Measurements from ENCODE around the gene MRGPRG. TPM values are rescaled to one million over a fixed set of nuclear protein-coding genes. Genes with fewer than 3 reads are reported as not detected.

MRGPRG gene
- total and polyA plus RNA-seq, 7 experiments from 2014 or later: not detected

DNA sequence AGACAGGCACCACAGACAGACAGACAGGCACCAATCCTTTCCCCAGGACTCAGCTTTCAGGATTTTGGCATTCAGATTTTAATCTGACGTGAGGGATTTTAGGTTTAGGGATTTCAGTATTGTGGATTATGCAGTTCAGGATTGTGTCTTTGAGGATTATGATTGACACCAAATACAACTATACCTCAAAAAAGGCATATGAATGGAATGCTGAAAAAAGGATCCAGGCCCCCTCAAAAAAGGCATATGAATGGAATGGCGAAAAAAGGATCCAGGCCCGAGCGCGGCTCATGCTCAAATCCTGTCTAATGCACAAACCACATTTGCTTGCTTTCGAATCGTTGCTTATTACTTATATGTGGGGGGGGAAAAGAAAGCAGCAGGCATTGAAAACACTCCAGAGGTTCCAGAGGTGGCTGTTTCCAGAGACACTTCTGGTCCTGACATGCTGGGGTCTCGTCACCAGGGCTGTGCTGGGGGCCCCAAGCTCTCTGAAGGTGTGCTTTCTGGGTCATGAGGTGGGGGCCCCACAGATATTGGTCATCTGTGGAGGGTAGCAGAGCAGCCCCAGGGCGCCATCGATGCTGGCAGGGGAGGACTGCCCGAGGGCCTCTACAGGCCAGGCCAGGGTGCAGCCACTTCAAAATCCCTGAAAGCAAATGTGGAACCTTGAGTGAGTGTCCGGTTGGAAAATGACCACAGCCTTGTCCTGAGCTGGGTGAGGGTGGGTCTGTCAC lies 36.7 kb downstream of the MRGPRG start:
- H3K36me3 ChIP-seq (ENCODE audit: control insufficient read depth in 2 of 3, insufficient read depth in 3 of 3, low read length in 3 of 3): no peaks in the 10 kb centered on the region
- H3K4me3 ChIP-seq (ENCODE audit: low read length): no peak overlapping the region
- ATAC-seq (no peak), DNase-seq (no peak)
- no peaks in the 10 kb centered on the region for H3K36me3 Mint-ChIP-seq
- H3K4me3 Mint-ChIP-seq: no peak overlapping the region
- H3K9me3 ChIP-seq (ENCODE audit: control insufficient read depth in 2 of 3, low read length in 3 of 3): peaks cover 0 to 3% (median 0%) of the 10 kb centered on the region in 3 experiments
- ChIA-PET CTCF (no interaction called here), POLR2A (no interaction called here)
- no peak overlapping the region for H3K27ac Mint-ChIP-seq
- H3K27me3 Mint-ChIP-seq: peaks cover 0 to 9% (median 0%) of the 10 kb centered on the region in 5 donors
- H3K4me1 Mint-ChIP-seq: no peaks in the 10 kb centered on the region
- H3K27me3 ChIP-seq (ENCODE audit: control insufficient read depth in 2 of 2, insufficient read depth in 2 of 2, low read length in 2 of 2): no peaks in the 10 kb centered on the region
- peaks cover 0 to 6% (median 4%) of the 10 kb centered on the region in 11 donors for H3K9me3 Mint-ChIP-seq
- intact Hi-C loops (cut with micrococcal nuclease): no loop called here
- no peaks in the 10 kb centered on the region for H3K4me1 ChIP-seq (ENCODE audit: control insufficient read depth in 2 of 2, insufficient read depth in 2 of 2, low read length in 2 of 2)
- no peak overlapping the region for H3K27ac ChIP-seq (ENCODE audit: low read depth, low read length)

- H3K4me1 ChIP-seq (ENCODE audit: control insufficient read depth in 2 of 2, insufficient read depth in 2 of 2, low read length in 2 of 2): no peaks in the 10 kb centered on the region
- ATAC-seq (no peak), DNase-seq (no peak)
- intact Hi-C loops (cut with micrococcal nuclease): no loop called here
- no peaks in the 10 kb centered on the region for H3K4me1 Mint-ChIP-seq
- H3K36me3 Mint-ChIP-seq: peaks cover 0 to 1% (median 0%) of the 10 kb centered on the region in 5 donors
- H3K27me3 ChIP-seq (ENCODE audit: control insufficient read depth in 2 of 2, insufficient read depth in 2 of 2, low read length in 2 of 2): no peaks in the 10 kb centered on the region
- no peaks in the 10 kb centered on the region for H3K36me3 ChIP-seq (ENCODE audit: control insufficient read depth in 2 of 3, insufficient read depth in 3 of 3, low read length in 3 of 3)
- peaks cover 0 to 5% (median 0%) of the 10 kb centered on the region in 3 experiments for H3K9me3 ChIP-seq (ENCODE audit: control insufficient read depth in 2 of 3, low read length in 3 of 3)
- POLR2A ChIA-PET: no interaction called here
- H3K27me3 Mint-ChIP-seq: peaks cover 0 to 15% (median 2%) of the 10 kb centered on the region in 5 donors
- H3K4me3 ChIP-seq (ENCODE audit: low read length): no peak overlapping the region
- CTCF ChIA-PET: no interaction called here
- H3K27ac ChIP-seq (ENCODE audit: low read depth, low read length): no peak overlapping the region
- no peak overlapping the region for H3K4me3 Mint-ChIP-seq
- H3K9me3 Mint-ChIP-seq: peaks cover 2 to 16% (median 8%) of the 10 kb centered on the region in 11 donors
- no peak overlapping the region for H3K27ac Mint-ChIP-seq
These were observed 37.7 kb downstream of the MRGPRG start for GRCh38 chr11:3180869-3181268.

DNA sequence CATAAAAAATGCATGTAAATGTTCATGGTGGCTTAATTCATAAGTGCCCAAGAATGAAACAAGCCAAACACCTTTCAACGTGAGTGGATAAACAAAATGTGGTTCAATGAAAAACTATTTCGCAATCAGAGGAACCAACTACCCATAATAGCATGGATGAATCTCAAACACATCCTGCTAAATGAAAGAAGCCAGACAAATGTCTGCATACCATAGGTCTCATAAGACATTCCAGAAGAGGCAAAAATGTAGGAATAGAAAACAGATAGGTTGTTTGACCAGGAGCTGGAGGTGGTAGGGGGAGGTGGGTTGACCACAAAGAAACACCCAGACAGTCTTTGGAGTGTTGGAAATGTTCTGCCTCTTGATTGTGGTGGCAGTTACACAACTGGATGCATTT lies 40.3 kb downstream of the MRGPRG start:
- Histone ChIP-seq H3K4me3 (ENCODE audit: low read length) (no peak overlapping the region), H3K9me3 (ENCODE audit: control insufficient read depth in 2 of 3, low read length in 3 of 3) (peaks cover 0 to 5% (median 0%) of the 10 kb centered on the region in 3 experiments), H3K27me3 (ENCODE audit: control insufficient read depth in 2 of 2, insufficient read depth in 2 of 2, low read length in 2 of 2) (no peaks in the 10 kb centered on the region), H3K27ac (ENCODE audit: low read depth, low read length) (no peak overlapping the region), H3K36me3 (ENCODE audit: control insufficient read depth in 2 of 3, insufficient read depth in 3 of 3, low read length in 3 of 3) (no peaks in the 10 kb centered on the region), H3K4me1 (ENCODE audit: control insufficient read depth in 2 of 2, insufficient read depth in 2 of 2, low read length in 2 of 2) (no peaks in the 10 kb centered on the region)
- Mint-ChIP-seq H3K27ac (no peak overlapping the region), H3K27me3 (peaks cover 0 to 21% (median 7%) of the 10 kb centered on the region in 5 donors), H3K4me3 (no peak overlapping the region), H3K4me1 (no peaks in the 10 kb centered on the region), H3K36me3 (peaks cover 0 to 6% (median 0%) of the 10 kb centered on the region in 5 donors), H3K9me3 (peaks cover 7 to 21% (median 12%) of the 10 kb centered on the region in 11 donors)
- DNase-seq (no peak), ATAC-seq (no peak)
- intact Hi-C loops (cut with micrococcal nuclease): no loop called here
- ChIA-PET POLR2A (no interaction called here), CTCF (no interaction called here)

- Histone ChIP-seq H3K4me1 (ENCODE audit: control insufficient read depth in 2 of 2, insufficient read depth in 2 of 2, low read length in 2 of 2) (no peaks in the 10 kb centered on the region), H3K36me3 (ENCODE audit: control insufficient read depth in 2 of 3, insufficient read depth in 3 of 3, low read length in 3 of 3) (no peaks in the 10 kb centered on the region), H3K9me3 (ENCODE audit: control insufficient read depth in 2 of 3, low read length in 3 of 3) (peaks cover 0 to 5% (median 0%) of the 10 kb centered on the region in 3 experiments), H3K4me3 (ENCODE audit: low read length) (no peak overlapping the region), H3K27me3 (ENCODE audit: control insufficient read depth in 2 of 2, insufficient read depth in 2 of 2, low read length in 2 of 2) (no peaks in the 10 kb centered on the region), H3K27ac (ENCODE audit: low read depth, low read length) (no peak overlapping the region)
- intact Hi-C loops (cut with micrococcal nuclease): no loop called here
- Mint-ChIP-seq H3K27me3 (peaks cover 0 to 21% (median 7%) of the 10 kb centered on the region in 5 donors), H3K36me3 (peaks cover 0 to 6% (median 0%) of the 10 kb centered on the region in 5 donors), H3K27ac (no peak overlapping the region), H3K4me3 (no peak overlapping the region), H3K9me3 (peaks cover 7 to 21% (median 12%) of the 10 kb centered on the region in 11 donors), H3K4me1 (no peaks in the 10 kb centered on the region)
- DNase-seq (no peak), ATAC-seq (no peak)
- POLR2A ChIA-PET: no interaction called here
- CTCF ChIA-PET: no interaction called here
These were observed 40.7 kb downstream of the MRGPRG start for GRCh38 chr11:3177931-3178330.

DNA sequence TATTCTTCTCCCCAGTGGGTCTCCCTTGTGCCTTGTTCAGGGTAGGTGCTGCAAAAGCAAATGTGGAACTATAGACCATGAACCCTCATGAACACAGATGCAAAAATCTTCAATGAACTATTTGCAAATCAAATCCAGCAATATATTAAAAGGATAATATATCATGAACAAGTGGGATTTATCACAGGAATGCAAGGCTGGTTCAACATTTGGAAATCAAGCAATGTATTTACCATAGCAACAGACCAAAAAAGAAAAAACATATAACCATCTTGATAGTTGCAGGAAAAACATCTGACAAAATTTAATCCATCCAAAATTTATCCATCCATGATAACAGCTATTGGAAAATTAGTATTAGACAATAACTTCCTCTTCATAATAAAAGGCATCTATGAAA lies 42.1 kb downstream of the MRGPRG start:
- DNase-seq: no peak
- Mint-ChIP-seq H3K36me3 (peaks cover 0 to 6% (median 0%) of the 10 kb centered on the region in 5 donors), H3K27me3 (peaks cover 0 to 26% (median 7%) of the 10 kb centered on the region in 5 donors), H3K4me3 (no peak overlapping the region), H3K9me3 (peaks cover 7 to 21% (median 12%) of the 10 kb centered on the region in 11 donors), H3K27ac (no peak overlapping the region), H3K4me1 (peaks cover 0 to 9% (median 3%) of the 10 kb centered on the region in 7 donors)
- intact Hi-C loops (cut with micrococcal nuclease): no loop called here
- POLR2A ChIA-PET: no interaction called here
- H3K36me3 ChIP-seq (ENCODE audit: control insufficient read depth in 2 of 3, insufficient read depth in 3 of 3, low read length in 3 of 3): no peaks in the 10 kb centered on the region
- CTCF ChIA-PET: no interaction called here
- H3K27ac ChIP-seq (ENCODE audit: low read depth, low read length): no peak overlapping the region
- H3K4me1 ChIP-seq (ENCODE audit: control insufficient read depth in 2 of 2, insufficient read depth in 2 of 2, low read length in 2 of 2): no peaks in the 10 kb centered on the region
- H3K4me3 ChIP-seq (ENCODE audit: low read length): no peak overlapping the region
- no peaks in the 10 kb centered on the region for H3K27me3 ChIP-seq (ENCODE audit: control insufficient read depth in 2 of 2, insufficient read depth in 2 of 2, low read length in 2 of 2)
- peaks cover 0 to 5% (median 0%) of the 10 kb centered on the region in 3 experiments for H3K9me3 ChIP-seq (ENCODE audit: control insufficient read depth in 2 of 3, low read length in 3 of 3)
- ATAC-seq: no peak

GRCh38 chr11:3175194-3175593 lies 43.4 kb downstream of the MRGPRG start:
- peaks cover 0 to 28% (median 7%) of the 10 kb centered on the region in 5 donors for H3K27me3 Mint-ChIP-seq
- no peak for DNase-seq
- CTCF ChIA-PET: no interaction called here

DNA sequence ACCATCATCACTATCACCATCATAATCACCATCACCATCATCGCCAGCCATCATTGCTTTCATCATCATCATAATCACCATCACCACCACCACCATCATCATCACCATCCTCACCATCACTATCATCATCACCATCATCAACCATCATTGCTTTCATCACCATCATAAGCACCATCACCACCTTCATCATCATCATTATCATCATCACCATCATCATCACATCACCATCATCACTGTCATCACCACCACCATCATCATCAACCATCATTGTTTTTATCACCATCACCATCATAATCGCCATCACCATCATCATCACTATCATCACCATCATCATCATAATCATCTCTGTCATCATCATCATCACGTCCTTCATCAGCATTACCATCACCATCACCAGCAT lies 44.2 kb downstream of the MRGPRG start:
- Mint-ChIP-seq H3K36me3 (peaks cover 0 to 6% (median 0%) of the 10 kb centered on the region in 5 donors), H3K27me3 (peaks cover 0 to 33% (median 12%) of the 10 kb centered on the region in 5 donors), H3K9me3 (peaks cover 7 to 21% (median 12%) of the 10 kb centered on the region in 11 donors), H3K4me3 (no peak overlapping the region), H3K4me1 (peaks cover 4 to 27% (median 12%) of the 10 kb centered on the region in 7 donors), H3K27ac (no peak overlapping the region)
- CTCF ChIA-PET: no interaction called here
- Histone ChIP-seq H3K9me3 (ENCODE audit: control insufficient read depth in 2 of 3, low read length in 3 of 3) (peaks cover 0 to 5% (median 0%) of the 10 kb centered on the region in 3 experiments), H3K27ac (ENCODE audit: low read depth, low read length) (no peak overlapping the region), H3K4me1 (ENCODE audit: control insufficient read depth in 2 of 2, insufficient read depth in 2 of 2, low read length in 2 of 2) (peaks cover 0 to 10% of the 10 kb centered on the region in 2 donors), H3K27me3 (ENCODE audit: control insufficient read depth in 2 of 2, insufficient read depth in 2 of 2, low read length in 2 of 2) (no peaks in the 10 kb centered on the region), H3K4me3 (ENCODE audit: low read length) (no peak overlapping the region), H3K36me3 (ENCODE audit: control insufficient read depth in 2 of 3, insufficient read depth in 3 of 3, low read length in 3 of 3) (no peaks in the 10 kb centered on the region)
- no peak for DNase-seq
- no peak for ATAC-seq
- POLR2A ChIA-PET: no interaction called here
- intact Hi-C loops (cut with micrococcal nuclease): no loop called here

More at GRCh38 chr11:3175194-3175593, 43.4 kb downstream of the MRGPRG start:
- H3K4me1 Mint-ChIP-seq: peaks cover 0 to 20% (median 6%) of the 10 kb centered on the region in 7 donors
- Histone ChIP-seq H3K4me1 (ENCODE audit: control insufficient read depth in 2 of 2, insufficient read depth in 2 of 2, low read length in 2 of 2) (peaks cover 0 to 2% of the 10 kb centered on the region in 2 donors), H3K9me3 (ENCODE audit: control insufficient read depth in 2 of 3, low read length in 3 of 3) (peaks cover 0 to 5% (median 0%) of the 10 kb centered on the region in 3 experiments), H3K27ac (ENCODE audit: low read depth, low read length) (no peak overlapping the region), H3K36me3 (ENCODE audit: control insufficient read depth in 2 of 3, insufficient read depth in 3 of 3, low read length in 3 of 3) (no peaks in the 10 kb centered on the region), H3K27me3 (ENCODE audit: control insufficient read depth in 2 of 2, insufficient read depth in 2 of 2, low read length in 2 of 2) (no peaks in the 10 kb centered on the region), H3K4me3 (ENCODE audit: low read length) (no peak overlapping the region)
- H3K27ac Mint-ChIP-seq: no peak overlapping the region
- peaks cover 7 to 21% (median 12%) of the 10 kb centered on the region in 11 donors for H3K9me3 Mint-ChIP-seq
- POLR2A ChIA-PET: no interaction called here
- no peak overlapping the region for H3K4me3 Mint-ChIP-seq
- intact Hi-C loops (cut with micrococcal nuclease): no loop called here
- peaks cover 0 to 6% (median 0%) of the 10 kb centered on the region in 5 donors for H3K36me3 Mint-ChIP-seq
- no peak for ATAC-seq
